HepG2 (cell line): ENCODE data around the gene FMNL2. TPM values are rescaled to one million over a fixed set of nuclear protein-coding genes. Genes with fewer than 3 reads are reported as not detected.

Experiments used
- ARID5B ChIP-seq: IDR thresholded peaks from 2 replicates; pipeline ENCODE4 v1.4.0; 2020; ENCODE audit warnings: mild to moderate bottlenecking, missing genetic modification reagents
- CBX5 ChIP-seq: sonication (generic); formaldehyde crosslinking; IDR thresholded peaks from 2 replicates; pipeline ENCODE4 v1.4.0; 2020; ENCODE audit warnings: missing genetic modification reagents, borderline replicate concordance
- CENPX ChIP-seq: sonication (generic); formaldehyde crosslinking; IDR thresholded peaks from 2 replicates; pipeline ENCODE4 v1.9.0; 2021; ENCODE audit warnings: mild to moderate bottlenecking, missing genetic modification reagents, moderate library complexity
- FOSL2 ChIP-seq: sonication (generic); formaldehyde crosslinking; IDR thresholded peaks from 2 replicates; pipeline ENCODE4 v1.4.0; 2020; ENCODE audit warnings: missing genetic modification reagents
- FOXJ3 ChIP-seq: sonication (generic); formaldehyde crosslinking; IDR thresholded peaks from 2 replicates; pipeline ENCODE4 v1.4.0; 2020; ENCODE audit warnings: missing genetic modification reagents, mild to moderate bottlenecking, borderline replicate concordance
- GFI1 ChIP-seq: sonication (generic); formaldehyde crosslinking; IDR thresholded peaks from 2 replicates; pipeline ENCODE4 v1.5.0; 2020; ENCODE audit warnings: missing genetic modification reagents, mild to moderate bottlenecking, borderline replicate concordance
- HHEX ChIP-seq: IDR thresholded peaks from 2 replicates; pipeline ENCODE4 v1.6.1; 2016; ENCODE audit warnings: control low read depth
- PITX1 ChIP-seq: sonication (generic); formaldehyde crosslinking; IDR thresholded peaks from 2 replicates; pipeline ENCODE4 v1.5.1; 2020; ENCODE audit warnings: mild to moderate bottlenecking, missing genetic modification reagents
- RBFOX2 ChIP-seq: fragments of 200-400 bp; formaldehyde crosslinking; IDR thresholded peaks from 2 replicates; pipeline ENCODE4 v1.6.1; 2017; ENCODE audit warnings: low read depth, mild to moderate bottlenecking, low read length
- SATB2 ChIP-seq: sonication (generic); formaldehyde crosslinking; IDR thresholded peaks from 2 replicates; pipeline ENCODE4 v1.5.0; 2020; ENCODE audit warnings: missing genetic modification reagents
- TBX3 ChIP-seq: fragments of 450-650 bp; IDR thresholded peaks from 2 replicates; pipeline ENCODE4 v1.6.1; 2017; ENCODE audit warnings: antibody characterized with exemption, mild to moderate bottlenecking, inconsistent platforms, borderline replicate concordance
- THYN1 ChIP-seq: sonication (generic); formaldehyde crosslinking; IDR thresholded peaks from 2 replicates; pipeline ENCODE4 v1.8.1; 2023; ENCODE audit warnings: low read depth, mild to moderate bottlenecking, moderate library complexity, missing genetic modification reagents, borderline replicate concordance
- ZBTB4 ChIP-seq: sonication (generic); formaldehyde crosslinking; IDR thresholded peaks from 2 replicates; pipeline ENCODE4 v1.4.0; 2020; ENCODE audit warnings: missing genetic modification reagents, mild to moderate bottlenecking, borderline replicate concordance
- ZKSCAN5 ChIP-seq: sonication (generic); formaldehyde crosslinking; IDR thresholded peaks from 2 replicates; pipeline ENCODE4 v1.5.1; 2020; ENCODE audit warnings: mild to moderate bottlenecking, missing genetic modification reagents
- ZNF30 ChIP-seq: sonication (generic); formaldehyde crosslinking; IDR thresholded peaks from 2 replicates; pipeline ENCODE4 v1.5.0; 2020; ENCODE audit warnings: mild to moderate bottlenecking, missing genetic modification reagents
- ZNF383 ChIP-seq: sonication (generic); formaldehyde crosslinking; IDR thresholded peaks from 2 replicates; pipeline ENCODE4 v1.4.0; 2020; ENCODE audit warnings: missing genetic modification reagents, mild to moderate bottlenecking, borderline replicate concordance
- ZNF670 ChIP-seq: sonication (generic); formaldehyde crosslinking; IDR thresholded peaks from 2 replicates; pipeline ENCODE4 v1.8.0; 2022; ENCODE audit warnings: mild to moderate bottlenecking, missing genetic modification reagents, borderline replicate concordance
- ZNF674 ChIP-seq: sonication (generic); formaldehyde crosslinking; IDR thresholded peaks from 2 replicates; pipeline ENCODE4 v1.5.0; 2020; ENCODE audit warnings: low read depth, mild to moderate bottlenecking, missing genetic modification reagents
- polyA plus RNA-seq, 8 experiments: library from polyadenylated mRNA; depleted of rRNA in 3 of 8; stranded (reverse) in 7 of 8; unstranded in 1 of 8; fragments of >200 nt; fragmentation: Illumina TruSeq in 4 of 8; extraction: Trizol in 4 of 8; gene quantifications; 2 replicates each; pipeline versions ENCODE4 v1.2.1 to v1.2.3, GENCODE V29; 2011 to 2016; ENCODE audit warnings: low read depth in 4 of 8, missing spikeins in 1 of 8, mixed read lengths in 1 of 8; ENCODE audit not compliant: insufficient read depth in 1 of 8
- total RNA-seq, 5 experiments: library from RNA; depleted of rRNA; stranded (reverse); fragments of >200 nt; fragmentation: Illumina TruSeq; extraction: Trizol; gene quantifications; 2 replicates each; pipeline ENCODE4 v1.2.3, GENCODE V29; 2016; ENCODE audit warnings: low read depth in 1 of 5

Gene FMNL2
- total and polyA plus RNA-seq, 2 of the 13 experiments (the other 11 are each of a cell fraction or from before 2014, with no cell fraction given), result 66.5 to 67.7 TPM

GRCh38 chr2:152384992-152385391, 50.0 kb downstream of the FMNL2 start (continued):
- TF ChIP-seq HHEX (CRISPR knock-in tag) (no peak), CENPX (CRISPR knock-in tag) (no peak), ZNF670 (CRISPR knock-in tag) (no peak), PITX1 (CRISPR knock-in tag) (peak; percentile 47; the same call in 1 of the 2 replicates), ZNF30 (CRISPR knock-in tag) (no peak), ZKSCAN5 (no peak), CBX5 (CRISPR knock-in tag) (no peak), GFI1 (peak; percentile 96), ZBTB4 (CRISPR knock-in tag) (no peak), FOXJ3 (CRISPR knock-in tag) (peak; percentile 37; the same call in 1 of the 2 replicates), ZNF383 (CRISPR knock-in tag) (no peak), THYN1 (CRISPR knock-in tag) (no peak), ZNF674 (CRISPR knock-in tag) (no peak), RBFOX2 (no peak), SATB2 (CRISPR knock-in tag) (no peak), ARID5B (peak; percentile 82), TBX3 (no peak), FOSL2 (CRISPR knock-in tag) (0 out of 2 replicates have a peak, but pooled peaks have one; percentile 33)
